Stimulated activated CD8-positive, alpha-beta memory T cell treated with anti-CD3 and anti-CD28 coated beads, Interleukin-4, amount 100 ng/mL, for 4 hours (primary cell): ENCODE data around the gene PKMYT1.

Experiments used
- DNase-seq, 2 donors: peaks; one replicate each; pipeline ENCODE4 v3.0.0-alpha.2; 2020; ENCODE audit warnings: low read depth in 2 of 2, low spot score in 1 of 2

PKMYT1 gene

DNA sequence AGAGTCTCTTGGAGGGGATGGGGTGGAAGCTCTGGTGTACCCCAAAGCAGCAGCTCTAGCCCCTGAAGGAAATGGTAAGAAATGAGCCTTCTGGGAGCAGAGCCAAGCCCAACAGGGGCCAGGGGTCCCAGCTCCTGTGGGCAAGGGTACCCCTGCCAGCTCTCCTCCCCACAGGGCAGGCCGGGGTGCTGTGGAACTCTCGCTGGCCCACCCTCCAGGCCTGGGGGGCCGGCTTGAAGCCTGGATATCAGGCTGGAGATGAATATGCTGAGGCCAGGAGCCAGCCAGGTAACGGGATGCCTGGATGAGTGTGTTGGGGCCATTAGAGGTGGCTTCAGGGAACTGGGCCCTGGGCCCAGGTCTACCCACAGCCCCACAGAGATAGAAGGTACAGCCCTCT is 20.3 kb upstream of the PKMYT1 start:
- DNase-seq, result no peak

DNA sequence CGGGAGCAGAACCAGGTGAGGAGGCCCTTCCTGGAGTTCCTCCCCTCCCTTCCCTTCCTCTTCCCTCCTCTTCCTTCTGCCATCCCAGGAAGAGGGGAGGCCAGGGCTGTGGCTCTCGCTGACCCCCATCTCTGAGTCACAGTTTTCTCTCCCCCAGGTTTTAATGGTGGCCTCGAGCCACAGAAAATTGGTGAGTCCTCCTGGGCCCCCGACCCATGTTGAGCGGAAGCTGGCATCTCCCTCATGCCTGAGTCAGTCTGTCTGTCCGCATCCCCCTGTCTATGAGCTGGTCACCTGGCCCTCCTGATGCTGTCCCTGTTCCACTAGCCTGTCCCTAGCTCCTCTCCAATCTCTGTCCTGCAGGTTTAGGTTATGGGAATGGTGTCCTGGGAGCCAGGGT is 19.7 kb upstream of the PKMYT1 start:
- DNase-seq, result no peak

DNA sequence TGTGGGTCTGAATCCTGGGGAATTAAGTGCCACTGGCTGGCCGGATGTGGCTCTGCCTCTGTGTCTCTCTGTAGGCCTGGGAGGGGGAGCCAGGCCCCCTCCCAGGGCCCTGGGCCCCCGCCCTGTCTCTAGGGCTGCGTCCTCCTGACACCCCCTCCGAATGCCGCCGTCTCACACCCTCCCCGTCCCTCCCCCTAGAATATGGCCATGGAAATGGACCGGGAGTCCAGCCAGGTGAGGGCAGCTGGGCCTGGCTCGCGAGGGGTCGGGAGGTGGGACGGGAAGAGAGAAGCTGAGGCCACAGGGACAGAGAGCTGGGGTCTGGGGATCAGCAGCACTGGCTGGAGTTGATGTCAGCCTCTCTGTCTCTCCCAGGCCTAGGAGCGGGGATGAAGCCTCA is 16.1 kb upstream of the PKMYT1 start:
- no peak for DNase-seq

DNA sequence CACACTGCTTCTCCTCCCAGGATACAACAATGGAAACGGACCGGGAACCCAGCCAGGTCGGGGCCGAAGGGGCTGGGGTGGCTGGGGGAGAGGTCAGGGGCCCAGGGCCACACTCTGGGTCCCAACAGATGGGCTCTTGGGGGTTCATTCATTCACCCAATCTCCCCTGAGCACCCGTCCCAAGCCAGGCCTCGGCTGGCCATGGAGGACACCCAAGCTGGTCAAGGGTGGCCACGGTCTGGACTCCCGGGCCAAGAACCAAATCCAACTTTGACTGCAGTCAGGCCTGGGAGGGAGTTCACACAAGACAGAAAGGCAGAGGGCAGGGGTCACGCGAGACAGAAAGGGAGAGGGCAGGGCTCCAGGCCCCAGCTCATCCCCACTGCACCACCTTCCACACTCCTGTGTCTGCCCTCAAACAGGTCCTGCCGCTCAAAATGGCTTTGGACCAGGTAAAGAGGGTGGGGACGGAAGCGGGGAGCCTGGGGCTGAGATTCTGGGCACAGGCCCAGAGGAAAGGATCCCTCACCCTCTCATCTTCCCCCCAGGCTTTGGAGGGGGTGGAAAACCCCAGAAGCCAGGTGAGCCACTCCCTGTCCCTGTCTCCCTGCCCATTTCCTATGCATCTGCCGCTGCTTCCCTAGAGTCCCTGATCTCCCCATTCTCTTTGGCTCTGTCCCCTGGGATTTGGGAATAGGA is 12.3 kb upstream of the PKMYT1 start:
- no peak for DNase-seq

DNA sequence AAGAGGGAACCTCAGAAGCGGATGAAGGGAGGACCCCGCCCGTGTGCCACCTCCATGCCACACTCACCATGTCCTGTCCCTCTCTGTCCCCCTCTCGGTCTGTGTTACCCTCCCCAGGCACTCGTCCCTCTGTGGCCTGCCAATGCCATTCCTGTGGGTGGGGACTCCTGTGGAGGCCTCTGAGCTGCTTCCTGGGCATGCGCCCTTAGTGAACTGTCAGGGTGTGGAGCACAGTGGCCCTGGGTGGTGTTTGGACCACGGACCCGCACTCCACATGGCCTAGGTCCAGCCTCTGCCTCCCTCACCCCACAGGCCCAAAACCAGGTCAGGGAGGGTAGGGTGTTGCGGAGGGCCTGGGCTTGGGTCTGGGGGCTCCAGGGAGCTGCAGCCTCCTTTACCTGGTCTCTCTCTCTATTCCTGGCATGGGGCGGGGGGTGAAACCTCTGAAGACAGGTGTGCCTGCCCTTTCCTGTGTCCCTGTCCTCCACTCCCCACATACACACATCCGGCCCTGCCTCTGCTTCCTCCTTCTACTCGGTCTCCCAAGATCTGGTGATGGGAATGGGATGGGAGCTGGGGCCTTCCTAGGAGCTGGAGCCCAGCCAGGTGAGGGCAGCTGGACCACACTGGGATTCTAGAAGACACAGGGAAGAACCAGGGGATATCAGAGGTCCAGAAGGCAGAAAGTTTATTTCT is 11.5 kb upstream of the PKMYT1 start:
- DNase-seq, result no peak

DNA sequence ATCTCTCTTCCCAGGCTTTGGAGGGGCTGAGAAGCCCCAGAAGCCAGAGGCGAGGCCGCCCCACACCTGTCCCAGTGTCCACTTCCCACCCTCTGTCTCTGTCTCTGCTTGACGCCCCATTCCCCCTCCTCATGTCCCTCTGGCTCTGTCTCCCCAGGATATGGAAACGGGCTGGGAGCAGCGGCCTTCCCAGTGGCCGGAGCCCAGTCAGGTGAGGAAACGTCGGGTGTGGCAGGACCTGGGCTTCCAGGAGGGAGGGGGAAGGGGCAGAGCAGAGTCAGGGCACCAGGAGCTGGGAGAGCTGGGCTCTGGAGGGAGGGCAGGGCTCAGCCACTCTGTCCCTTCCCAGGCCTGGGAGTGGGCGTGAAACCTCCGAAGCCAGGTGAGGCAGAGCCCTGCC is 10.6 kb upstream of the PKMYT1 start:
- DNase-seq, result no peak

DNA sequence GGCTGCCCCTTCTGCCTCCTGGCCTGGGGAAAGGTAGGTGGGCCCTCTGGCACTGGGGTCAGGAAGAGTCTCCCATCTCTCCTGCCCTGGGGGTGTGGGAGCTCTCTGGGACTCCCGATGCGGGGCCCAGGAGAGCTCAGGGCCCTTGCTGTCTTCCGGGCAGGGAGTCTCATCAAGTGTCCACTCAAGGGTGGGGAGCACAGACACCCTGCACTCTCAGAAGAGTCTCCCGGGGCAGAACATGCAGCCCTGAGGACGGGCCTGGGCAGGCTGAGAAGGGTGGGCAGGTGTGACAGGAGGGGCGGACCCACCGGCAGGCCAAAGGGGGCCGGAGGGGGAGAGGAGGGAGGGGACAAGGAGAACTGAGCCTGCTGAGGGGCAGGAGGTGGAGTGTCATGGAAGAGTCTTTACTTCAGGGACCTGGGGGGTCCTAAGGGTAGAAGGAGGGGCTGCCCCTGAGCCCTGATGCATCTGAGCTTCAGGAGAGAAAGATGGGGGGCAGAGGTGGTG is 8.4 kb upstream of the PKMYT1 start:
- DNase-seq, result no peak

DNA sequence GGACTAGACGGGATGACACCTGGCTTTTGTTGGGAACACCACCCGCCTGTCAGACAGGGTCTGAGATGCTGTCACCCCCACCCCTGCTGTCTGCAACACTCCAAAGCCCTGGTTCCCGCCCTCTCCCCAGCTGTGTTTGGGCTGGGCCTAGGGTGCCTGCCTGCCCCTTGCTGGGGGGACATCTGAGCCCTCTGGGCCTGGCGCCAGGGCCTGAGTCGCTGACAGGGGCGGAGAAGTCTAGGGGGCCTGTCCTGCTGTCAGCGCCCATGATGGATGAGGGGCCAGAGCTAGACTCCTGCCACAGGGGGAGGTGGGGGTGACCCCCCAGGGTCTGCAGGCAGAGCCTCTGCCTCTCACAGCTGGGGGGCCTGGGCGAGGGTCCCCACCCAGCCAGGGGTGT is 7.6 kb upstream of the PKMYT1 start:
- no peak for DNase-seq

DNA sequence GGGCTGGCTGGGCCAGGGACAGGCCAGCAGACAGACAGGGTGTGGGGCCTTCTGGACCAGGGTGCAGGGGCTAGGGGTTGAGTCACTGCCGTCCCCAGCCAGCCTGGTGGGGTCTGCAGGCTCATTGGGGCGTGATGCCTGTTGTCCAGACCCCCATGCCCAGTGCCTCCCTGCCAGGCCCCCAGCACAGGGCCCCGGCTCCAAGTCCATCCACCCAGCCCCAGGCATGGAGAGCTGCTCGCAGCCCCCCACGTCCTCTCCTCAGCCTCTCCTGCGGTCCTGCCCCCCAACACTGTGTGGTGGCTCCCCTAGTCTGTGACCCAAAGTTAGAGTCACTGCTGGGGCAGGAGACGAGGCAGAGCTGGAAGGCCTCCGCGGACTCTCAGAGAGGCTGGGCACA is 7.0 kb upstream of the PKMYT1 start:
- DNase-seq, result no peak

DNA sequence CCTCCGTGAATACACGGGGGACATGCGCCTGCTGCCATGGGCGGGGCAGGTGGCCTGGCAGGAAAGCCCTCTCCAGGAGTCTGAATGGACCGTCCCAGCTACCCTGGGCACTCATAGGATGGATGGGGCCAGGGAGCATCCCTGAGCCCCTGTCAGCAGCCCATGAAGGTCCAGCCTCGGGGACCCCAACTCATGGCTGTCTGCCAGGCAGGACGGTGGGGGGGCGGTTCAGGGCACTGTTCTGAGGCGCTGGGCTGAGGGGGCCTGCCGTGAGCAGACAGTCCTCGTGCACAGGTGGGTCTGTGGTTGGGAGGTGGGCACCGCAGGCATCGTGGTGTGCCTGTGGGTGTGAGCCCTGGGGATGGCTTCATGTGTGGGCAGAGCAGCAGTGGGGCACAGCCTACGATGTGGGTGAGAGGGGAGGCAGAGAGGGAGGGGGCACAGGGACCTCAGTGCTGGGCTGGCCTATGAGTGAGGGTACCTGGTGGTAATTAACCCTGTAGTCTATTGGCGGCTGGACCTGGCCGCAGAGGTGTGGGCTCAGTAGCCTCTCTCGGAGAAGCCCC is 6.5 kb upstream of the PKMYT1 start:
- no peak for DNase-seq

DNA sequence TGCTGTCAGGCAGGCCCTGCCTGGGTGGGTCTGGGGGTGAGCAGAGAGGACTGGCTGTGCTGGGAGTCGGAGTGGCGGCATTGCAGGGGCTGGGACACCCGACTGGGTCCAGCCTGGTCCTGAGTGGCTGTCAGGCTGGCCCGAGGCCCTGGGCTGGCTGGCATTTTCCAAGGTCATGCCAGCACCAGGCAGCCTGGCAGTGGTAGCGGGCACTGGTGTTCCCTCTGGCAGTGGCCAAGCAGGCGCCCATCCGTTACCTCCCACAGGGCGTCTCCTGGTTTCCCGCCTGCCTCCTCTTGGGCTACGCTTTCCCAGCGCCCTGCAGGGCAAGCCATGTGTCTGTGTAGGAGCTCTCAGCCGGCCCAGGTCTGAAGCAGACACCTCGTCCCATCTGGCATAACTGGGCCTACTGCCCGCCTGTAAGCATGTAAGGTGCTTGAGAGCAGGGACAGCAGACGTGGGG is 5.7 kb upstream of the PKMYT1 start:
- DNase-seq, result no peak

DNA sequence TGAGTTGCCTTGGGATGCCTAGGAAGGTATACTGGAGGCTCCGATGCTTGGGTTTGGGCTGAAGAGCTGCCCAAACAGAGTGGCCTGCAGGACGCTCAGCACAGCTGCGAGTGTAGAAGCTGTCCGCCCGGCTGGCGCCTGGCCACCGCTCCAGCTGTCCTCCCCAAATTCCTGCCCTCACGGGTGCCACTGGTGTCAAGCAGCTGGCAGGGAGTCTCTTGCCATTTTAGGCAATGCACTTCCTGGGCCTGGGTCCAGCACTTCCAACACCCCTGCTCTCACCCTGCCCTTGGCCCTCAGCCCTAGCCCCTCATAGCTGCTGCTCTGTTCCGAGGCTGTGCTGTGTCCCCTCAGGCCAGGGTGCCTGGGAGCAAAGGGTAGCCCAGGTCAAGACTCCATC is 5.2 kb upstream of the PKMYT1 start:
- DNase-seq, result no peak

DNA sequence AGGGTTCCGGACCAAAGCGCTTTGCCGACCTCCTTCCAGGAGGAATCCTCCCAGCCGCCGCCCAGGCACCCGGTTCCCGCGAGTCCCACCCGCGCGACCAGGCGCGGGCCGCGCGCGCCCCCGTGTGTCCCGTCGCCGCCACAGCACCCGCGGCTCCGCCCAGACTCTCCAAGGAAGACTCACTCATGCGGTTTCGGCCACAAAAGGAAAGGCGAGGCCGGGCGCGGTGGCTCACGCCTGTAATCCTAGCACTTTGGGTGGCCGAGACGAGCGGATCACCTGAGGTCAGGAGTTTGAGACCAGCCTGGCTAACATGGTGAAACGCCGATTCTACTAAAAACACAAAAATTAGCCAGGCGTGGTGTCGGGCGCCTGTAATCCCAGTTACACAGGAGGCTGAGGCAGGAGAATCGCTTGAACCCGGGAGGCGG is 3.5 kb upstream of the PKMYT1 start:
- peak in 1 of 2 donors; percentile 35 for DNase-seq

DNA sequence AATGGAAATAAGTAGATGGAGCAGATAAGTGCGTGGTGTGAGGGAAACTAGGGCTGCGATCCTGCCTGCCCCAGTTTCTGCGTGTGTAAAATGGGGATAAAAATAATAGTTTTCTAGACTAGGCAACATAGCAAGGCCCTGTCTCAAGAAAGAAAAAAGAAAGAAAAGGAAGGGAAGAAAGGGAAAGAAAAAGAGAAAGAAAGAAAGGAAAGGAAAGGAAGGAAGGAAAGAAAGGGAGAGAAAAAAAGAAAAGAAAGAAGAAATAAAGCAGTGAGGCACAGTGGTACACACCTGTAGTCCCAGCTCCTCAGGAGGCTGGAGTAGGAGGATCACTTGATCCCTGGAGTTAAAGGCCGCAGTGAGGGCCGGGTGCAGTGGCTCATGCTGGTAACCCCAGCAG is 2.2 kb upstream of the PKMYT1 start:
- DNase-seq, result no peak

DNA sequence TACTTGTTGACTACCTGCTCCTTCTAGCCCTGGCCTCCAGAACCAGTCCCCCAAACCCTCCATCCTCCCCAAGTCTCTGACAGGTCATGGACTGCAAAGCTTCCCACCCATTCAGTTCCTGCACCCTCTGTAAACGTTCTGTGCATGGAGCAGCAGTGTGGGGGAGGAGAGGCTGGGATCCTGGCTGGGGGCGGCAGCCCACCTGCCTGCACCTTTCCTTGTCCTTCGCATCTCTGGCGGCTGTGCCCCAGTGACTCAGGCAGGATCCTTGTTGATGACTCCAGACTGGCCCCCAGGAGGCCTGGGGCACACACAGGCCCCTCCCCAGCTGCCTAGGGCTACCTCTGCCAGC is 1.6 kb upstream of the PKMYT1 start:
- no peak for DNase-seq

DNA sequence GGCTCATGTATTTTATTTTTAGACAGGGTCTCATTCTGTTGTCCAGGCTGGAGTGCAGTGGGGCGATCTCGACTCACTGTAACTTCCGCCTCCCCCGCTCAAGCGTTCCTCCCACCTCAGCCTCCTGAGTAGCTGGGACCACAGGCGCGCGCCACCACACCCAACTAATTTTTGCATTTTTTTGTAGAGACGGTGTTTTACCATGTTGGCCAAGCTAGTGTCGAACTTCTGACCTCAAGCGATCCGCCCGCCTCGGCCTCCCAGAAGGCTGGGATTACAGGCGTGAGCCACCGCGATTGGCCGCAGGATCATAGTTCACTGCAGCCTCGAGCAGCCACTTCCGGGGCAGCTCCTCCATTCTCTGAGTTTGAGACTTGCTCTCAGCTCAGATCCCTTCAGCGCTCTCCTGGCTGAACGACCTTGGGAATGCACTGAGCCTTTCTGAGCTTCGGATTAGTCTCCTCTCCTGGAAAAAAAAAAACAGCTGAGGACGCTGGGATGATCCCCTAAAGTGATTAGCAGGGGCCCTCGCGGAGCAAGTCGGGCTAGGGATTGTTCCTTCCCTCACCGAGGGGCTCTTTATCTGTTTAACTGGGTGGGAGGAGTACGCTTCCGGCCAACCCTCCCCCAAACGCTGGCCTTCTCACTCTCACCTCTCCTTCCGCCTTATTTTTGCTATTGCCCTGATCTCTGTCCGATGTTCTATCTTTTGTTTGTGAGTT is 1.1 kb upstream of the PKMYT1 start:
- no peak for DNase-seq

DNA sequence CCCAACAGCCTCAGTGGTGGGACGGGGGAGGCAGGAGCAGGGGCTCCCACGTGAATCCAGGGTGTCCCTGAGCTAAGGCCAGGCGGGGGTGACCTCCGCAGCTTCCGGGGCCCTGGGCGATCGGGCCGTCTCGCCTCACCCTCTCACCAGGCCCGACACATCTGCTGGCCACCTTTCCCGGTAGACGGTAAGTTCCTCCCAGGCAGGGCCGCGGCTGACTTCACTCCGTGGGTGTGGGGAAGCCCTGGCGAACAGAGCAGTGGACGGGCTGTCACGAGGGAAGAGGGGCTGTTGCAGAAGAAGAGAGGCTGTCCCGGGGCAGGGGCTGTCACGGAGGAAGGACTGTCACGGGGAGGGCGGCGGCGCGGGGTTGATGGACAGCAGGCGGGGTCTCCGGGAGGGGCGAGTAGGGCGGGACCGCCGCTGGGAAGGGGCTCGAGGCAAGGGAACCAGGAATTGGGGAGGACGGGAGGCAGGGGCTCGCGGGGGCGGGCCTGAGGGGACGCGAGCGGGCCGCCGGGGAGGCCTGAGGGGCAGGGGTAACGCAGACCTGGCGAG is 498 bp downstream of the PKMYT1 start:
- no peak for DNase-seq

DNA sequence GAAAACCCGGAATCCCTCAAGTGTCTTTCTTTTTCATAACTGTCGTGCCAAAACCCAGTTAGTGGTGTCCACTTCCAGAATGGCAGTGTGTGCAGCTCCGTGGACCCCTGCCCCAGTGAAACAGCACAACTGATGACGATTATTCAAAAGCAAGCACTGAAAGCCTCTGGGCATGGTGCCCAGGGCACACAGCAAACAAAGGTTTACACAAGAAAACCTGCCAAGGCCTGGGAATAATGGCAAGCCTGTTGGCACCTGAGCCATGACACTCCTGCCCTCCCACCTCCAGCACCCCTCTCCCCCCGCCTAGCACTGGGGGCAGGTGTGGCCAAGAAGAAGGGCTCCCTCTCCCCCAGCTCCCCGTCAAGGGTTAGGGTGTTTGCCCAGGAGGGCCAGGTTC is 2.8 kb downstream of the PKMYT1 start:
- no peak for DNase-seq

DNA sequence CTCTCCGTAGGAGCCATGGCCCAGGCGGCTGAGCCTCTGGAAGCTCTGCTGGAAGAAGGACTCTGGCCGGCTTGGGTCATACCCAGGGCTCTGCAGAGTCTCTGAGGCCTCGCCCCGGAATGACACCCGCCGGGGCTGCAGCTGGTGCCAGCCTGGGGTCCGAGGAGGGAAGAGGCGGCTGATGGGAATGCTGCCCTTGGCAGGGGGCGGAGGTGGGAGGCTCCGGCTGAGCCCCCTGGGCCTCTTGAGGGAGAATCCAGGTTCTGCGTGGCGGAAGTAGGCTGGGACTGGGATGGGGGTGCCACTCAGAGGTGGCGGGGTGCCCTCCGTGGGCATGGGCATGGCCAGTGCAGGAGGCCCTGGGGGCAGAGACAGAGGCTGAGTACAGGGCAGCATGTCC is 3.6 kb downstream of the PKMYT1 start:
- no peak for DNase-seq

DNA sequence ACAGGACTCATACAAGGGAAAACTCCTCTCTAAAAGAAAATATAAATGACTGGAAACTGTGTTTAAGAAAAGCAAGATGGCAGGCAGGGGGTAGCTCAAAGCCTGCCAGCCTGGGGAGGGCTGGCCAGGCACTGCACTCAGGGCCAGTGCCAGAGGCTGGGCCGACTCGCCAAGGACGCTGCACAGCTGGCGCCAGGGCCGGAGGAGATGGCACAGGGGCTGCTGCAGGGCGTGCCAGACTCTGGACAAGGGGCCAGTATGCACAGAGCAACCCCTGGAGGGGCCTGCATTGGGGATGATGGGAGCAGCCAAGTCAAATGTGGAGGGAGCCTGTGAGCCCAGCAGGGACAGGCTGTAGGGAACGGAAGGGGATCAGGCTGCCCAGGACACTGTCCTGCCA is 4.0 kb downstream of the PKMYT1 start:
- no peak for DNase-seq

DNA sequence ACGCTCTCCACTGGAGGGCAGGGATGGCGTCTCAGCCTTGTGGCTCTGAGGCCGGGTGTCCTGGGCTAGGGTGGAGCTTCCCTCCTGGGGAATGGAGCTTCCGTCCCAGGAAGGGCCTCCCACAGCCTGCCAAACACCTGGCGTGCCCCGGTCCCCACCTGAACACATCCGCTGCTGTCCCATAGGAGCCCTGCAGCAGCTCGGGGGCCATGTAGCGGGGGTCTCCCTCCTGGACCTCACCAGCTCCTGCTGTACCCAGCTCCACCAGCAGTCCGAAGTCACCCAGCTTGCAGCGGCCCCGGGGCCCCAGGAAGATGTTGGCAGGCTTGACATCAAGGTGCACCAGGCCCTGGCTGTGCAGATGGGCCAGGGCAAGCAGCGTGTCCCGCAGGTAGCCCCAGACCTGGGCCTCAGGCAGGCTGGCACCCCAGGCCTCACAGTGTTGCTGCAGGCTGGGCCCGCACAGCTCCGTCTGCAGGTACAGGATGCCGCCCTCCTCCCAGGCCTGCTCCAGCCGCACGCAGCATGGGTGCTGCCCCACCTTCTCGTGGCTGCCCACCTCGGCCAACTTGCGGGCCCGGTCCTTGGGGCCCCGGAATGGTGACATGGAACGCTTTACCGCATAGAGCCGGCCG is 5.0 kb downstream of the PKMYT1 start:
- DNase-seq, result no peak
